ENCODE results near the gene RER1.
A peak's percentile ranks its signal among the peaks of the same experiment; 100 is the strongest.

The RER1 gene

DNA sequence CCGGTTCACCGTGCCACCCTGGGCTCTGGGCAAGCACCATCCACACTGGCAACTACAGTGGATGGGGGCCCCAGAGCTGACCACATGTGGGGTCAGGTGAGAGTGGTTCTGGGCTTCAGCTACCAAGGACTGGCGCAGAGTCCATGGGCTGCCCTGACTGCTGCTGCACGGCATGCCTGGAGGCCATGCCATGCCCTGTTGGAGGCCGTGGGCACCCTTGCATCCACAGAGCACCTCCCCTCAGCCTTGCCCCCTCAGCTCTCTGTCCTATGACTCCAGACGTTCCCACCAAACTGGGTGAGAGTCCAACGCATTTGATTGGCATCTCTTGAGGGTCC, 15.7 kb upstream of the RER1 start:
- no peak for DNase-seq (ENCODE audit: low read depth in 2 of 3, low spot score in 2 of 3)

DNA sequence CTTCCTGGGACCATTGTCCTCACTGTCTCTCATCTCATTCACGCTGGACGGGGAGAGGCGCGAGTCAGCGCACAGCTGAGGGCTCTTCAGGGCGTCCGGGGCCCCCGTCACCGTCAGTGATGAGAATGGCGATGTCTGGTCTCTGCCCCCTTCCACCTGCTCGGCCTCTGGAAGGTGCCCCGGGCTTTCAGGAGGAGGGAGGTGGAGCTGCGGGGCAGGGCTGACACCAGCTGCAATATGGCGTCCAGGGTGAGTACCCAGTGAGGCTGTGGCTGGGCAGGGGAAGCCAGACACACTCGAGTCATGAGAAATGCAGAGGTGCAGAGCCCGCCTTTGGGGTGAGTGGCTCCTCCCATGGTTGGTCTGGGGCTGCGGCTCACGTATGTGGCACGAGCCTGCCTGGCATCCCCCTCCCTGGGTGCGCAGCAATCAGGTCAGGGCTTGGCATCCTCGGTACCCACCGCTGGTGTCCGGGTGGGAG, 15.3 kb upstream of the RER1 start:
- no peak for DNase-seq (ENCODE audit: low read depth in 2 of 3, low spot score in 2 of 3)

DNA sequence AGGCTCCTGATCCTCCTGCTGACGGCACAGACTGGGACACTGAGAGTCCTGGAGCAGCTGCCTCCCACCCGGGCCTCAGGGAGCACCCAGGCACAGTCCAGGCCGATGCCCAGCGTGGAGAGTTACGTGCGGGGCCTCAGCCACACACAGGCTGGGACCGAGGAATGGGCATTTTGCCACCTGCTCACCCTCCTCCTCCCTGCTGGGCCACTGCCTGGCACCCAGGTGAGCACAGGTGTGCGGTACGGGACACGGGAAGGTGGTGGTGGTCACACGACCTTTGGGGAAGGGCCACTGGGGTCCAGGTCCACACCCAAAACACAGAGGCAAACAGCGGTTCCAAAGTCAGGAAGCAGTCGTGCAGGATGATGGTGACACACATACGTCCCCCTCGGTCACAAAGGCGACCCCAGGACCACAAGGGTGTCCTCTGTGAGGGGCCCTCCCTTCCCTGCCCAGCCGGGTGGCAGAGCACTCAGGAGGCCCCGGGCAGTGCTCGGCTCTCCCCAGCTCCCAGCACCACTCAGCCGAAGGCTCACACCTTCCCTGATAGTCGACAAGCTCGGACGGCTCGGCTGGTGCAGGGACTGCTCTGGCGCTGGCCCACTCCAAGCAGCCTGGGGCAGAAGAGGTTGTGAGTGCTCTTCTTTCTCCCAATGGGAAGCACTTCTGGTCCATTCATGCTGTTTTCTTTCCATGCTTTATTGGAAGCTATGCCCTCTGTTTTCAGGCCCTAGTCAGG, 14.5 kb upstream of the RER1 start:
- DNase-seq (ENCODE audit: low read depth in 2 of 3, low spot score in 2 of 3), result no peak

DNA sequence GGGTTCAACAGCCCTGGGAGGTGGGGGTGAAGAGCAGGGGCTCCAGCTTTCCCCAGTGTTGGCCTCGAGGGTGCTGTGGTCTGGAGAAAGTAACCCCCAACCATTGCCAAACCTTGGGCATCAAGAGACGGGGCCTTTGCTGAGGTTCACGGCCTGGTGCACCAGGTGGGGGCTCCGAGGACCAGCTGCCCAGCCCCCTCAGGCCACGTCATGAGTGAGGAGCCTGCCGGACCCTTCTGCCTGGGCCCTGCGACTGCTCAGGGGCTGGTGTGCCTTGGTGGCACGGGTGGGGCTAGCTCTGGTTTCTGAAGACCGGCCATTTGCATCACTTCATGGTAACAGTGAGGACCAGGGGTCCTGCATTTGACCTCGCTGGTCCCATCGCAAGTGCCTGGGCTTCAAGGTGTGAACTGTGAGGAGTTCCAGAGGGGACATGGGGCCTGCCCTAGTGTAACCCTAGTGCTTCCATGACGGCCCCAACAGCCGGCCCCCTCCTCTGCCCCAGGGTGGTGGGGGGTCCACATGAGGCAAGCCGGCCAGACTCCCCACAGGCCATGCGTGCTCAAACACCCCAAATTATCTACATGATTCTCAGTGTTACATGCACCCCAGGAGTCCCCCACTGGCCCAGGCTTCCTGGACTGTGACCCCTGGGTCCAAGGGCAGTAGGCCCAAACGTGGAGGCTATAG, 13.7 kb upstream of the RER1 start:
- no peak for DNase-seq (ENCODE audit: low read depth in 2 of 3, low spot score in 2 of 3)

DNA sequence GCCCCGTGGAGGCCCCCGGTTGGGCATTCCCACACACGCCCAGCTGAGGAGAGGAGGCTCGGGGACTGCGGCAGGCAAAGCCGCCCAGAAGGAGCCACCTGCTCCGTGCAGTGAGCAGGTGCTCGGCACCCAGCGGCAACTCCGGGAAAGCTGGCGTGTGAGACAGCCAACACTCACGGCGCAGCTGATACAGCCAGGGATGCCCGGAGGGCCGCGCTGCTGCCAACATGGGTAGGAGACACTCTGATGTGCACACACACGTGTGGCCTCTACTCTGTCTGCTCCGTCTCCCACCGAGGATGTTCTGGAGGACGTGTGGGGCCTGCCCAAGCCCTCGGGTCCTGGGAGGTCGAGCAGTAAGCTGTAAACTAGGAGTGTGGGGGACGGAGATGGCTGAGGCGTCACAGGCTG, 13.2 kb upstream of the RER1 start:
- no peak for DNase-seq (ENCODE audit: low read depth in 2 of 3, low spot score in 2 of 3)

DNA sequence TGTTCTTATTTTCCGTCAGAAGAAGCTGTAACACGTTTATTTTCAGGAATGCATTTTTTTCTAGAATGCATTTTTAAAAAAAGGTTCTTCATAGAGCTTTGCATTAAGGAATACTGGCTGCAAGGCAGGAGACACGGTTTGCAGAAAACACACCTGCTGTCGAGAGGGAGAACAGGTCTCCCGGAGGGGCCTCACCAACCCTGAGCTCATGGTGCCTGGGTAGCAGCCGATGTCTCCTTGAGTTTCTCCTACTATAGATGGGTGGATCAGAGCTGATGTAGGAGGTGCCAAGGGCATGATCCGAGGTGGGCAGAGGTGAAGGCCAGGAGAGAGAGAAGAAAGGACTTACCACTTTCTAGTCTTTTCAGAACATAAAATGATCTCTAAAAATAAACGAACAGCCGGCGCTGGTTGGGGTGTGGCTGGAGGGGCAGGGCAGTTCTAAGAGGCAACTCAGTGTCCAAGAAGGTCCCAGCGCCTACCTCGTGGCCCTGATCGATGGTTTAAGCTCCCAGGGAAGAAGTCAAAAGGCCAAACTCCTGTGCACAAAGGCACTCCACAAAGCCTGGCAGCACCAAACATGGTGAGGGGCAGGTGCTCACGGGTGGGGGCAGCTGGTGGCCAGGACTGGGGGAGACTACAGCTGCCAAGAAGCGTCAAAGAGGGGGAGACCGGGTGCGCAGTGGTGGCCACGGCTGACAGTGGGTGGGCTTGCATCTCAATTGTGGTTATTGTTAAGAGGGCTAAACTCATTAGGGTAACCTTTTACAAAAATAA, 12.5 kb upstream of the RER1 start:
- DNase-seq (ENCODE audit: low read depth in 2 of 3, low spot score in 2 of 3), result no peak

DNA sequence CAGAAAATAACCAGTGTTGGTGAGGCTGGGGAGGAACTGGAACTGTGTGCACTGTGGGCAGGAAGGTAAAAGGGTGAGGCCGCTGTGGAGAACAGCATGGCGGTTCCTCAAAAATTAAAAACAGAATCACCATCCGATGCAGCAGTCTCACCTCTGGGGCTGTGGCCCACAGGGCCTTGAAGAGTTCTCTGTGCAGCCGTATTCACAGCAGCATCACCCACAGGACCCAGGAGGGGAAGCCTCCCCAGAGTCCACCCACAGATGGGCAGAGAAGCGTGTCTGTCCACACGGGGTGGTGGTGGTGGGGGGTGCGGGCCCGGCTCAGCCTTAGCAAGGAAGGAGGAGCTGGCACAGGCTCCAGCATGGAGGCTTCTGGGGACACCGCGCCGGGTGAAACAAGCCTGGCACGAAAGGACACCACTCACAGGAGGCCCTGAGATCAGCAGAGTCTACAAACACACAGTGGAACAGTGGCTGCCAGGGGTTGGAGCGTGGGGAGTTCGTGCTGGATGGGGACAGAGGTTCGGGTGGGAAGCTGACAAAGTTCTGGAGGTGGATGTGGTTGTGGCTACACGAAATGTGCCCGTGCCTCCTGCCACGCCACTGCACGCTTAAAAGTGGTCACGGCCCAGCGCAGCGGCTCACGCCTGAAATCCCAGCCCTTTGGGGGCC, 11.8 kb upstream of the RER1 start:
- DNase-seq (ENCODE audit: low read depth in 2 of 3, low spot score in 2 of 3), result no peak

DNA sequence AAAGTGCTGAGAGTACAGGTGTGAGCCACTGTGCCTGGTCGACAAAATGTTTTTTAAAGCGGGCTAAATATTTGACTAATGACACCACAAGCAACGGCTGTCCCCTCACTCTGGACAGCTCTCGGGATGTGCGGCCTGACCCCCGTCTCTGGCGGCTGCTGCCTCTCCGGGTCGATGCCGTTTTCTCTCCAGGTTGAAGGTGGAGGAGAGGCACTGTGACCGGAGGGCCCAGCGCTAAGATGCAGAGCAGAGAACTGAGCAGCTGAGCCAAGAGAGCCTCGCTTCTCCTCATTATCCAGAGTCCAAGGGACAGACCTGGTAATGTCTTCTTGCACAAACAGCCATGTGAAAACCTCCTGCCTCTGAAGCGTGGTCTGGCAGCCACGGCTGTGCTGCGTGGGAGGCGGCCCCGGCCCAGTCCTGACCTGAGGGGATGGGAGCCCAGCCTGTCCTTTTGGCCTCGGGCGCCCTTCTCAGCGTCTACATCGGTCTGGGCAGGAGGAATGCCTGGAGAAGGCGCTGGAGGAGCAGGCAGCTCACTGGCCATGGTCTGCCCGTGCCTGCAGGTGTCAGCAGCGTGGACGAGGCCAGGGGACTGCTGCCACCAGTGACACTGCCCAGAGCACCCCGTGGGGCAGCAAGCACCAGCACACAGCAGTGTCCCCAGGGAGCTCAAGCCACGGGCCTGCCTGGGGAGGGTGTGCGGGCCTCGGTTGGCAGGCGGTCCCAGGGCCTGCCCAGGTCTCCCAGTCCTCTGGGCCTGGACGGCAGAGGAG, 10.6 kb upstream of the RER1 start:
- DNase-seq (ENCODE audit: low read depth in 2 of 3, low spot score in 2 of 3), result no peak

DNA sequence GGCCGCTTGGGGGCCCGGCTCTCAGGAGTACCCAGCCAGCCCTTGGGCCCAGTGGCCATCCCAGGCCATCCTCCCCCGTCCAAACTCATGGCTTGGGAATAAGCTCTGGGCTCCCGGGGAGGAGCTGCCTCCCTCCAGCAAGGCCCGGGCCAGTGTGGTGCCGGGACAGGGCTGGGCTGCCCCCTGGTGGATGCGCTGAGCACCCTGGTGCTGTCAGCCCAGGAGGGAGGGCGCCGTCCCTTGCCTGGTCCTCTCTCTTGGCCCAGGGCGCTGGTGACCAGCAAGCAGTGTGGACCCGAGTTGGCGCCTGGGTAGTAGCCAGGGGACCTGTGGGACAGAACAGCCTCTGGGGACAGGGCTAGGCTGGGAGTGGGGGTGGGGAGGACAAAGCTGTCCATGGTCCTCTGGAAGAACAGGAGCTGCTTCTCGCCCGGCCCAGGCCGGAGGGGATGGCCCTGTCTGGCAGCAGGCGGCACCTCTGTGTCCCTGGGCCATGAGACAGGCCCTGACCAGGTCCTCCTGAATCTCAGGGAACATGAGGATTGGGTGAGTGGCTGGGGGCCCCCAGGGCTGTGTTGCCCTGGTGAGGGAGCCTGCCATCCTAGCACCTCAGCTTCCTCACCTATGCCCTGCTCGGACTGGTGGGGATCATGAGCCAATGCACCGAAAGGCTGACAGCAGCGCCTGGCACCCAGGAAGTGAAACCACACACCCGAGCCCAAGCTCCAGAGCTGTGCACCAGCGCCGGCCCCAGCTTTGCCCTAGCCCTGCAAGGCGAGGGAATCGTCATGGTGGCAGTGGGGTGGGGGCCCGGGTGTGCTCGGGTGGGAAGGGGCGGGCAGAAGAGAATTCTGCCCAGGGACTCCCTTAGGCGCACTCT, 9.7 kb upstream of the RER1 start:
- peak; percentile 28 to 71 (median 40) for DNase-seq (ENCODE audit: low read depth in 2 of 3, low spot score in 2 of 3)

DNA sequence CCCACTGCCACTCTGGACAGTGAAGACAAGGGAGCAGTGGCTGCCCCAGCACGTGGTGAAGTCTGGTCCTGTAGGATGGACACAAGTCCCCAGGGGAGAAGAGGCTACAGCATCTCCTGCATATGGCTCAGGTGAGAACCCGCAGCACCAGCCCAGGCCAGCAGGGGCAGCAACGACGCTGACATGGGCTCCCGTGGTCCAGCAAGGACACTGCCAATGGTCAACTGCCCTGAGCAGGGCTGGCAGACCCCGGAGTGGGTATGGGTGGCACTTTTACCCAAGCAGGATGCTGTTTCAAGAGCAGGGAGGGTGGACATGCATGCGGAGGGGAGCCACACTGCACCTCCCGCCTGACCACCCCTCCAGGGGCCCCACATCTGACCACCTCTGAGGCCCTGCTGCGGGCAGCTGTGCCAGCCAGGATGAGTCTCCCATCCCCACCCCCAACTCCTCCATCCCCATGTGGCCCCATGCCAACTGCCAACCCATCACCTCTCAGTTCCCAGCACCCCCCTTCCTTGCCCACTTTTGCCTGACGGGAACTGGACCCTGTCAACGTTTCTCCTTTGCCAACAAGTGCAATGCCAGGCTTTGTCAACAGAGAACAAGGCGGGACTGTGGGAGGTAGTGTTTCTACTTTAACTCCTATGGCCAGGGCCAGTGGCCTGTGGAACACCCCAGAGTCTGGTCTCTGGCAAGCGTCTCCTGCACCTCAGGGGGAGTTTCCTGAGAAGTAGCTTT, 8.8 kb upstream of the RER1 start:
- no peak for DNase-seq (ENCODE audit: low read depth in 2 of 3, low spot score in 2 of 3)

DNA sequence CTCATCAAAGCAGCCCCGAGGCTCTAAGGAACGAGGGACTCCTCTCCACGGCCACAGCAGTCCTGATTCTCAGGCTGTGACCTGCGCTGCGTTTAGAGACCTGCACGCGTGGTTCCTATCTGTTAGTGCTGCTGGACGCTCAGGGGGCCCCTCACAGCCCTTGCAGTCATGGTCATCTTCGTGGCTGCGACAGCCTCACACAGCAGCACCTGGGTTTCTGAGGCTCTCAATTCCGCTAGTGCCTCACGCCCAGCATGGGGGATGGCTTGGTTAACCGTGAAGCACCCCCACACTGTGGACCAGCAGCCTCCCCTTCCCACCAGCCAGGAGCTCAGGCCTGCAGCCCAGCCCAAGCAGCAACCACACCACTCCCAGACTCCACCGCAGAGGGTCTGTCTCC, 8.1 kb upstream of the RER1 start:
- no peak for DNase-seq (ENCODE audit: low read depth in 2 of 3, low spot score in 2 of 3)

DNA sequence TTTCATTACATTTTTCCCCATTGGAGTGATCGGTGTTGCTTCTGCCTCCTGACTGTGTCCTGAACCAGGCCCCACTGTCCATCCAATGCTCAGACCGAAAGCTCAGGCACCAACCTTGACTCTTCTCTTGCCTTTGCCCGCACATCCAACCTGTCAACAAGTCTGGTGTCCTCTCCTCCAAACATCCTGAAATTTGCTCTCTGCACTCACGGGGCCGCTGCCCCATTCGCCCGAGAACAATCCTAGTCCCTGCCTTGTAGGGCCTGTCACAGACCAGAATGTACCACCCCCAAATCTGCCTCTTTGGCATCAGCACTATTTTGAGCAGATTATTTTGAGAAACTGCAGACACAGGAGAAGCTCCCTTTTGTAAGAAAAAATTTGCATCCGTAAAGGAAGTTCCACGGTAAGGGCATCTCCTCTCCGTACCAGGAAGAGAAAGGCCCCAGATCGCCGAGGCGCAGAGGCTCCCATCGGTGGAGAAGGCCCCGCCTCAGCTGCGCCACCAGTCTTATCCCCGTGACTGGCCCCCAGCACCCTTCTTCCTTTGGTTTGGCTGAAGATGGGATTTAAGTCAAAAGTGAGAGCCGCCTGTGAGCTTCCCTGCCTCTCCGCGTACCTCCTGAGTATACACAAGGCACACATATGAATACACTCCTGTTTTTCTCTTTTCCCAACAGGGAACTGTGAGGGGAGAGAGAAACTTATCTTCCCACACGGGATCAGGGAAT, 7.3 kb upstream of the RER1 start:
- no peak for DNase-seq (ENCODE audit: low read depth in 2 of 3, low spot score in 2 of 3)

DNA sequence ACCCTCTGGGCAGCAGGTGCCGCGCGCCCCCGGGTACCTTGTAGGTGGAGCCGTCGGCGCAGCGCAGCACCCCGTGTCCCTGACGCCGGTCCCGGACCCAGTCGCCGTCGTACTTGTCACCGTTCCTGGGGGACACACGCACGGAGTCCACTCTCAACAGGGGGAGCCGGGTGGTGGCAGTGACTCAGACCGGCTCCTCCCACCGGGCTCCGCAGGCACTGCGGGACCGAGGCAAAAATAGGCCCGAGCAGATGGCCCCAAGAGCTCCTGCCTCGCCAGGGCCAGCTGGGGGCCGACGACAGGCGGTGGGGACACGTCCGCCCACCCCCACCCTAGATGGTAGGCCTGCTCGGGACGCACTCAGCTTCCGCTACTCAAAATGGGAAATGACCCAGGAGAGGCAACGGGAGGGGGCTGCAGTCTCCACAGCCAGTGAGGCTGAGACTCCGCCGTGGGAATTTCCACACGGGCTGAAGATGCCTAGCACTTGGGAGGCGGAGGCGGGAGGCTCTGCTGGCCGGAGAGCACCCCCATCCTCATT, 6.6 kb upstream of the RER1 start:
- no peak for DNase-seq (ENCODE audit: low read depth in 2 of 3, low spot score in 2 of 3)

DNA sequence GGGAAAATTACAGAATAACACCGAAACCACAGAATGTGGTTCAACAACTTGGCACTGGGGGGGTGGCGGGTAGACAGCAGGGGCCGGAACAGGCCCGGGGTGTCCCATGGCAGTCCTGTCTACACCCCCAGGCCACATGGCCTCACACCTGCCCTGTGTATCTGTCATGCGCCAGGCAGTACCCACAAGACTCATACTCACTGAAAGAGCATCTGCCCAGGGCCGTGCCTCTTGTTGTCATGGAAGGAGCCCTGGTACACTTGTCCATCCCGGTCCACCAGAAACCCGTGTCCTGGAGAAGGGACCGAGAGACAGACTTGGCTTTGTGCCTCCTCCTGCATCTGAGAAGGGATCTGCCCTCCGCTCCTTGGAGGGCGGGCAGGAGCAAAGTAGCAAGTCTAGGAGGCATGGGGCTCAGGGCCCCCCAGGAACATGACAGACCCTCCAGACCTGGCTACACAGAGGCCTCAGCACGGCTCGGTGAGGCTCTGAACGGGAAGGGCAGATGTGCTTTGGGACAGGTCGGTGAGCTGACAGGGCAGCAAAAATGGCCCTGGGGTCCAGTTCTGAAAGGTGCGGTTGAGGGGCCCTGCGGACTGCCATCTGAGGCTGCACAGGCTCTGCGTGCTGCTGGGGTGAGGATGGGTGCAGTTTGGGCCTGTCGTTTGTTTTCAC, 5.9 kb upstream of the RER1 start:
- DNase-seq (ENCODE audit: low read depth in 2 of 3, low spot score in 2 of 3), result no peak

DNA sequence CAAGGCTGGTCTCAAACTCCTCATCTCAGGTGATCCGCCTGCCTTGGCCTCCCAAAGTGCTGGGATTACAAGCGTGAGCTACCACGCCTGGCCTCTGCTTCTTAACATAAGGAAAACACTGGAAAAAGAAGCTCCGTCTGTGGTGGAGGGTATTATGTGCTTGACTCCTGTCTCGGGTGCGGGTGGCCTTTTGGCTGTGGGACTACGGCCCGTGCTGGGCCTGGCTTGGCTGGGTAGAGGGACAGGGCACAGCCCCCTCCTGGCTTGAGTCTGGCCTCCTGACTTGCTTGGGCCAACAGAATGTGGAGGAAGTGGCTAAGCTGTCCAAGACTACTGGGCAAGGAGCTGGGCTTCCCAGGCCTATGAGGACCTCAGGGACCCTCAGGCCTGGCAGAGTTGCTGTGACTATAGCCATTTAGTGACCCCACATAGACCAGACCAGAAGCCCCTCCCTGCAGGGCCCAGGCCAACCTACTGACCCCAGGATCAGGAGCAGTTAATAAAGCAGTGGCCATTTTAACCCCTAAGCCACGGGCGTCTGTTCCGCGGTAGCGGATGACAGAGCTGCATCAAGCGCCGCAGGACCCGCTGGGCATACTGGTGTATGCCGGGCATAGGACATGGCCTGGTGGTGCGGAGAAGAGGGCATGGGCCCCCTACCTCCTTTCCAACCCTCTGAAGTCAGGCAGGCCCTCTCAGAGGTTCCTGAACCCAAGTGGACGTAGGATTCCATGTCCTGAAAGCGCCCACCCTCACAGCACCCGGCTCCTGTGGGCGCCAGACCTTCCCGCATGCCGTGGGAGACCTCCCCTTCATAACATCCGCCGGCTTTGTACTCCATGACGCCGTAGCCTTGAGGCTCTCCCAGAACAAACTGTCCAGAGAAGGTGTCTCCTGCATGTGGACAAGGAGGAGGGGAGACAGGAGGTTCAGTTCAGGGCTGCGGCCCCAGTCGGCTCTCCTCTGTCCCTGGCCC, 4.7 kb upstream of the RER1 start:
- no peak for DNase-seq (ENCODE audit: low read depth in 2 of 3, low spot score in 2 of 3)
